ENCODE data around the gene FNBP1. TPM values are rescaled to one million over a fixed set of nuclear protein-coding genes. Genes with fewer than 3 reads are reported as not detected.

The FNBP1 gene
- total and polyA plus RNA-seq, 2 of the 8 experiments (the other 6 are each of a cell fraction or from before 2014, with no cell fraction given), result 7.2 to 40.9 TPM

- TF ChIP-seq RNF2 (IDR thresholded peaks at IDR 0.05; ENCODE audit: borderline replicate concordance, low read depth, low read length, missing control alignments, poor library complexity, severe bottlenecking) (no peak), ZNF274 (IDR thresholded peaks at IDR 0.05; ENCODE audit: borderline replicate concordance, extremely low read depth, low read length) (no peak), KDM1A (IDR thresholded peaks at IDR 0.05; ENCODE audit: borderline replicate concordance, low read length) (no peak), TAF7 (optimal IDR thresholded peaks at IDR 0.05; ENCODE audit: borderline replicate concordance, low read depth, low read length) (no peak), RAD21 (IDR thresholded peaks at IDR 0.05 in 1 of 2, conservative IDR thresholded peaks at IDR 0.05 in 1 of 2; ENCODE audit: low read depth in 2 of 2, low read length in 2 of 2) (no peak)
- TF ChIP-seq, protein P1, sequence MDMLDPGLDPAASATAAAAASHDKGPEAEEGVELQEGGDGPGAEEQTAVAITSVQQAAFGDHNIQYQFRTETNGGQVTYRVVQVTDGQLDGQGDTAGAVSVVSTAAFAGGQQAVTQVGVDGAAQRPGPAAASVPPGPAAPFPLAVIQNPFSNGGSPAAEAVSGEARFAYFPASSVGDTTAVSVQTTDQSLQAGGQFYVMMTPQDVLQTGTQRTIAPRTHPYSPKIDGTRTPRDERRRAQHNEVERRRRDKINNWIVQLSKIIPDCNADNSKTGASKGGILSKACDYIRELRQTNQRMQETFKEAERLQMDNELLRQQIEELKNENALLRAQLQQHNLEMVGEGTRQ (IDR thresholded peaks at IDR 0.05; ENCODE audit: low read length), result no peak
- TF ChIP-seq, protein P2, sequence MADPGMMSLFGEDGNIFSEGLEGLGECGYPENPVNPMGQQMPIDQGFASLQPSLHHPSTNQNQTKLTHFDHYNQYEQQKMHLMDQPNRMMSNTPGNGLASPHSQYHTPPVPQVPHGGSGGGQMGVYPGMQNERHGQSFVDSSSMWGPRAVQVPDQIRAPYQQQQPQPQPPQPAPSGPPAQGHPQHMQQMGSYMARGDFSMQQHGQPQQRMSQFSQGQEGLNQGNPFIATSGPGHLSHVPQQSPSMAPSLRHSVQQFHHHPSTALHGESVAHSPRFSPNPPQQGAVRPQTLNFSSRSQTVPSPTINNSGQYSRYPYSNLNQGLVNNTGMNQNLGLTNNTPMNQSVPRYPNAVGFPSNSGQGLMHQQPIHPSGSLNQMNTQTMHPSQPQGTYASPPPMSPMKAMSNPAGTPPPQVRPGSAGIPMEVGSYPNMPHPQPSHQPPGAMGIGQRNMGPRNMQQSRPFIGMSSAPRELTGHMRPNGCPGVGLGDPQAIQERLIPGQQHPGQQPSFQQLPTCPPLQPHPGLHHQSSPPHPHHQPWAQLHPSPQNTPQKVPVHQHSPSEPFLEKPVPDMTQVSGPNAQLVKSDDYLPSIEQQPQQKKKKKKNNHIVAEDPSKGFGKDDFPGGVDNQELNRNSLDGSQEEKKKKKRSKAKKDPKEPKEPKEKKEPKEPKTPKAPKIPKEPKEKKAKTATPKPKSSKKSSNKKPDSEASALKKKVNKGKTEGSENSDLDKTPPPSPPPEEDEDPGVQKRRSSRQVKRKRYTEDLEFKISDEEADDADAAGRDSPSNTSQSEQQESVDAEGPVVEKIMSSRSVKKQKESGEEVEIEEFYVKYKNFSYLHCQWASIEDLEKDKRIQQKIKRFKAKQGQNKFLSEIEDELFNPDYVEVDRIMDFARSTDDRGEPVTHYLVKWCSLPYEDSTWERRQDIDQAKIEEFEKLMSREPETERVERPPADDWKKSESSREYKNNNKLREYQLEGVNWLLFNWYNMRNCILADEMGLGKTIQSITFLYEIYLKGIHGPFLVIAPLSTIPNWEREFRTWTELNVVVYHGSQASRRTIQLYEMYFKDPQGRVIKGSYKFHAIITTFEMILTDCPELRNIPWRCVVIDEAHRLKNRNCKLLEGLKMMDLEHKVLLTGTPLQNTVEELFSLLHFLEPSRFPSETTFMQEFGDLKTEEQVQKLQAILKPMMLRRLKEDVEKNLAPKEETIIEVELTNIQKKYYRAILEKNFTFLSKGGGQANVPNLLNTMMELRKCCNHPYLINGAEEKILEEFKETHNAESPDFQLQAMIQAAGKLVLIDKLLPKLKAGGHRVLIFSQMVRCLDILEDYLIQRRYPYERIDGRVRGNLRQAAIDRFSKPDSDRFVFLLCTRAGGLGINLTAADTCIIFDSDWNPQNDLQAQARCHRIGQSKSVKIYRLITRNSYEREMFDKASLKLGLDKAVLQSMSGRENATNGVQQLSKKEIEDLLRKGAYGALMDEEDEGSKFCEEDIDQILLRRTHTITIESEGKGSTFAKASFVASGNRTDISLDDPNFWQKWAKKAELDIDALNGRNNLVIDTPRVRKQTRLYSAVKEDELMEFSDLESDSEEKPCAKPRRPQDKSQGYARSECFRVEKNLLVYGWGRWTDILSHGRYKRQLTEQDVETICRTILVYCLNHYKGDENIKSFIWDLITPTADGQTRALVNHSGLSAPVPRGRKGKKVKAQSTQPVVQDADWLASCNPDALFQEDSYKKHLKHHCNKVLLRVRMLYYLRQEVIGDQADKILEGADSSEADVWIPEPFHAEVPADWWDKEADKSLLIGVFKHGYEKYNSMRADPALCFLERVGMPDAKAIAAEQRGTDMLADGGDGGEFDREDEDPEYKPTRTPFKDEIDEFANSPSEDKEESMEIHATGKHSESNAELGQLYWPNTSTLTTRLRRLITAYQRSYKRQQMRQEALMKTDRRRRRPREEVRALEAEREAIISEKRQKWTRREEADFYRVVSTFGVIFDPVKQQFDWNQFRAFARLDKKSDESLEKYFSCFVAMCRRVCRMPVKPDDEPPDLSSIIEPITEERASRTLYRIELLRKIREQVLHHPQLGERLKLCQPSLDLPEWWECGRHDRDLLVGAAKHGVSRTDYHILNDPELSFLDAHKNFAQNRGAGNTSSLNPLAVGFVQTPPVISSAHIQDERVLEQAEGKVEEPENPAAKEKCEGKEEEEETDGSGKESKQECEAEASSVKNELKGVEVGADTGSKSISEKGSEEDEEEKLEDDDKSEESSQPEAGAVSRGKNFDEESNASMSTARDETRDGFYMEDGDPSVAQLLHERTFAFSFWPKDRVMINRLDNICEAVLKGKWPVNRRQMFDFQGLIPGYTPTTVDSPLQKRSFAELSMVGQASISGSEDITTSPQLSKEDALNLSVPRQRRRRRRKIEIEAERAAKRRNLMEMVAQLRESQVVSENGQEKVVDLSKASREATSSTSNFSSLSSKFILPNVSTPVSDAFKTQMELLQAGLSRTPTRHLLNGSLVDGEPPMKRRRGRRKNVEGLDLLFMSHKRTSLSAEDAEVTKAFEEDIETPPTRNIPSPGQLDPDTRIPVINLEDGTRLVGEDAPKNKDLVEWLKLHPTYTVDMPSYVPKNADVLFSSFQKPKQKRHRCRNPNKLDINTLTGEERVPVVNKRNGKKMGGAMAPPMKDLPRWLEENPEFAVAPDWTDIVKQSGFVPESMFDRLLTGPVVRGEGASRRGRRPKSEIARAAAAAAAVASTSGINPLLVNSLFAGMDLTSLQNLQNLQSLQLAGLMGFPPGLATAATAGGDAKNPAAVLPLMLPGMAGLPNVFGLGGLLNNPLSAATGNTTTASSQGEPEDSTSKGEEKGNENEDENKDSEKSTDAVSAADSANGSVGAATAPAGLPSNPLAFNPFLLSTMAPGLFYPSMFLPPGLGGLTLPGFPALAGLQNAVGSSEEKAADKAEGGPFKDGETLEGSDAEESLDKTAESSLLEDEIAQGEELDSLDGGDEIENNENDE (IDR thresholded peaks at IDR 0.05; ENCODE audit: insufficient replicate concordance, low read length), result no peak
These were observed 10.7 kb upstream of the FNBP1 start, which contains the start of gene GPR107 (continued) for GRCh38 chr9:130053504-130054324.
